Myocyte (in vitro differentiated cells): ENCODE results near the gene DNM3. TPM values are rescaled to one million over a fixed set of nuclear protein-coding genes. Genes with fewer than 3 reads are reported as not detected.
A peak's percentile ranks its signal among the peaks of the same experiment; 100 is the strongest.
"Not testable (repeated sequence)": the region's sequence is repeated elsewhere in the genome, so short reads cannot be mapped to it uniquely, and the experiment has no call there.

Source experiments
- DNase-seq: peaks from one replicate; pipeline ENCODE4 v3.0.0-alpha.2; 2012; ENCODE audit warnings: low read depth
- total RNA-seq: library from RNA; depleted of rRNA; stranded (reverse); fragments of >200 nt; gene quantifications from 2 replicates; pipeline ENCODE4 v1.2.3, GENCODE V29; 2014

Gene DNM3
- total RNA-seq, 1 donor from 2014 or later: 0.62 TPM

DNA sequence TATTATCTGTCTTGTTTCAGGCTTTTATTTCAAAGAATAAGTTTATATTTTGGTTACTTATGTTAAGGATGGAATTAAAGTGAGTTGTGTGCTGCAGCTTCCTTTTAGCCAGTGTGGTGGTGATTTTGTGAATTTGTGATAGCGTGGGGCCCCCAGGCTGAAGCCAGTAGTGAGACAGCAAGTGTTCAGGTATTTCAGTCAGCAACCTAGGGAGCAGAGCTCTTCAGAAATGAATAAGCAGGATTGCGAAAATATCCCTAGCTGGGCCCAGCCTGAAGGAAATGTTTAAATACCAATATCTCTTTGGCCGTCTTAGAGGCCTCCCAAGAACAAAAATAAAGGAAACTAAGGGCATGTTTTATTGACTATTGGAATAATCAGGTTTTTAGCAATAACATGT lies 428.3 kb downstream of the DNM3 start:
- DNase-seq: no peak

DNA sequence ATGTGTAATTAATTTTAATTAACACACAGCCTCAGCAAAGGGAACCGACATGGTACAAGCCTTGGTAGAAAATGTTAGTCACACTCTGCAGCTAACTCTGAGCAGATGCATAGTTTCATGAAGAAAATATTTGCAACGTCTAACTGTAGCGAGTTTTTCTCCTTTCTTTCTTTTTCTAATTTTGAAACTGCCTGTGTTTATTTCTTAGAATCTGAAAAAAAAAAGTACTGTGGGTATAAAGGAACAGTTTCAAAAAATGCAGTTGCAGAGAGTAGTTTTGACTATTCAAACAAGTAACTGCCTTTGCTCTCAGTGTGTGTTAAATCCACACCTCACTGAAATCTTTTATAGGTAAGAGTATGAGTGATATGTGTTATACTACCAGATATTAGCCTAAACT lies 429.3 kb downstream of the DNM3 start:
- DNase-seq: peak; percentile 2

DNA sequence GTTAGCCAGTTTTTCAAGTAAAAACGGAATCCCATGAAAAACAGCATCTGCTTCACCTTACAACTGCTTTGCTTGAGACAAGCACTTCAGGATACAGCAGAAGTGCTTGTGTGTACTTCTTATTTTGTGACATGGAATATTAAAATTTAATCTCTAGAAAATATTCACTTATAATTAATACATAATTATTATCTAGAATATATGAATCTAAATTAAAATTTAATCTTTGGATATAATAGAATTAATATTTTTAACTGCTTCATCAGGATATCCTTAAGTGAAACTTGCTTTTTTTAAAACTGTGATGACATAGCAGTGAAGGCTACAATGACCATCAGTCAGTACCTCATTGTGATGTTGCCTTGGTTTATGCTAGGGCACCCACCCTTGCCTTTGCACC lies 430.8 kb downstream of the DNM3 start:
- DNase-seq: no peak

DNA sequence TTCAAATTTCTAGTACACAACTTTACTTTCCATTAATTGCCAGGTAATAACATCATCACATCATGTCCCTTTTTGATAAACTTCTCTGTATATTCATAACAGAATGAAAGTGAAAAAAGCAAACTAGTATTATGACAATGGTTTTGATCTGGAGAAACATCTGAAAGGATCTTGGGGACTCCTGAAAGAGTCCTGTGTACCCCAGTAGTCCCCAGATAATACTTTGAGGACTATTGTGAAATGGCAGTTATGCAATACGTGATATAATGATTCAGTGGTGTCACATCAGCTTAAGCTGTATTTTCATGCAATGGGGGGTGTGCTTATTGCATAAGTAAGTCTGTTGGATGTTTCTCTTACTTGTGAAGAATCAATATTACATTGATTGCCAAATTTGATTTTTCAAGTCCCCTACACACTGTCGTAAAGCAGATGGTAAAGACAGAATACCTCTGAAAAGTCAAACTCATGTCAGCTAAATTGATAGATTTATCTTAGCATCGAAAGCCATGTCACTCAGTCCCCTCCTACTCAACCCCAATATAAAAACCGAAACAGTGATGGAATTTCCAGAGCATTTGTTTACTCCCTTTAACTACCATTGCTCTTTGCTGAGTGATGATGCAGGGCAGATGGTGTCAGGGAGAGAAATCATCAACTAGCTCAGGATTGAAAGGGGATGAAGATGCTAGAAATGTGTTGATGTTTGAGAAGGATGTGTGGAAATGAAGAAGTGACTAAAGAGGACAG lies 432.5 kb downstream of the DNM3 start:
- DNase-seq: no peak

DNA sequence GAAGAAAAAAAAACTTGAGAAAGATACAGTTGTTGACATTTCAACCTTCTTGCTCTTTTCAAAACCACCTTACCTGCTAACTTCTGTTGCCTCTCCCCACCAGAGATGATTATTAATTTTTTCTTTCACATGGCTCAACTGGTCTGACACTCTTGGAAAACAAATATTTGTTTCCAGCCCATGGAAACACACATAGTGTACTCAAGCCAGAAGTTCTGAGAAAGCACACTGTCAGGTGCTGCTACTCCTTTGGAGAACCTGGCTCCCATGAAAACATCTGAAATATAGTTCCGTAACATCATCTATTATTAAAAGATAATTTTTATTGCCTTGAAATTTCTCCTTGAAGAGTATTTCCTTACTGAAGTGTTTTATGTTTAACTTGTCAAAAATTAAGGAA lies 434.2 kb downstream of the DNM3 start:
- no peak for DNase-seq

DNA sequence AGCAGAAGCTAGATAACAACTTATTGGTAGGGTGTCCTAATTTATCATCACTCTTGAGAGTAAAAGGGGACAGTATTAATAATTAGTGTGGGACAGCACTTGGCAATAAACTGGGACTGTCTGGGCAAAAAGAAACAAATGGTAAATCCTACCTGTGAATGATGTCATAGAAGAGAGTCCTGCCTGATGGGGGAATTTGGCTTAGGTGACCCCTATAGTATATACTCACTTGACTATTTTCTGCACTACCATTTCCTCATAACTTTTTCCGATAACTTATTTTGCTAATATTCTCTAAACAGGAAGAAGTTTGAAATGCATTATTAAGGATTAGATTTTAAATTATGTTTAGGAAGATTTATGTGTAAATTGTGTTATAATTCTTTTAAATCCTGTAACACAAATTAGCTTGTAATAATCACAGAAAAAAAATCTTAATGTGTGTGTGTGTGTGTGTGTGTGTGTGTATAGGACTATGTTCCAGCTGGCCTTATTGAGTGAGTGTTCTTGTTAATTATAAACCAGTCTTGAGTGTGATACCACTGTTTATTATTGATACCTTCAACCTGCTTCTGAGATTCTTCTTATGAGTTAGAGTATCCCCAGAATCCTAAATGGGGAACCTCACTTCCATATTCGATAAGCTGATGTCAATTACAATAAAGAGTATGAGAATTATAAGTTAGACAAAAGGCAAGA lies 435.0 kb downstream of the DNM3 start:
- no peak for DNase-seq

DNA sequence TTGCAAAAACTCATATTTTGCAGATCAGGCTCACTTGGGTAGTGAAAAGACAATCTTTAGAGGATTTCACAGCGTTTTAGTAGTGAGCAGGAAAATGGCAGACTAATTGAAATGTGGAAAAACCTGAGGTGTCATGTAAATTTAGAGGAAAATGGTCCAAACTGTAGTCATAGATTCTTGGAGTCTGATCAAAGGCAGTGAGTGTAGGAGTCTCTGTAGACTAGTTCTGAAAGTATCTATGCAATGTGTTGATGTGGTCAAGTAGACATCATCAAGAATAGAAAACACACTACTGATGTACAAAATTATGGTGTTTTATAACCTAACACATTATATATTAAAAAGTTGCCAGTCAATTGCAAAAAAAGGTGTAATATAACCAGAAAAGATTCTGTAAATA lies 436.0 kb downstream of the DNM3 start:
- DNase-seq: no peak

DNA sequence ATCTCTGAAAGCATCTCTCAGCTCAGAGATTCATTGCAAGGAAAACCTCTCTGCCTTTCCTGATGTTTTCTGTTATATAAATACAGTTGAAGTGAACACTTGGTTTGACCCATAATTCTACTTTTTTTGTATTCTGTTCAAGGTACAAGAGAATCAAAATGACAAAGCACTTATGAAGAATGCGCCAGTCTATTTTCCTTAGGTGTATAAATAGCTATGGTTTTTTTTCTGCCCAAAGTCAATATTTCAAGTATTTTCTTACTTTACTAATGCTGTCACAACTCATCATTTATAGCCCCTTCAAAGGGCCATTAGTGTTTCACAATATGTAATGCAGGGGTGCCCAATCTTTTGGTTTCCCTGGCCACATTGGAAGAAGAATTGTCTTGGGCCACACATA lies 436.7 kb downstream of the DNM3 start:
- DNase-seq: no peak

DNA sequence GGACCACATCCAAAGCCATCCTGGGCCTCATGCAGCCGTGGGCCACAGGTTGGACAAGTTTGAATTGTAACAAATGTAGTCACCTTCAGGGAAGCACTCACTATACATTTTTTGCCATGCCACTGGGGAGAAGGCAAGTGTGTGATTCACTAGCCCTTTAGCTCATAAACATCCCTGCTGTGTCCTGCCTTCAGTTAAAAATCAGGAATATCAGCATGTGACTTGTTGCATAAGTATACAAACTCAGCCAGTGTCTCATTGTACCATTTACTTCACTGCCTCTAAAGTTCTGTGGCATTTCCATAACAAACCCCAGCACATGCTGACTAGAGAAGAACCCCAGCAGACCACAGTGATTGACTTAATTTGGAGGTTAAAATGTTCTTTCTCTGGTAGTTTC lies 437.2 kb downstream of the DNM3 start:
- DNase-seq: no peak

DNA sequence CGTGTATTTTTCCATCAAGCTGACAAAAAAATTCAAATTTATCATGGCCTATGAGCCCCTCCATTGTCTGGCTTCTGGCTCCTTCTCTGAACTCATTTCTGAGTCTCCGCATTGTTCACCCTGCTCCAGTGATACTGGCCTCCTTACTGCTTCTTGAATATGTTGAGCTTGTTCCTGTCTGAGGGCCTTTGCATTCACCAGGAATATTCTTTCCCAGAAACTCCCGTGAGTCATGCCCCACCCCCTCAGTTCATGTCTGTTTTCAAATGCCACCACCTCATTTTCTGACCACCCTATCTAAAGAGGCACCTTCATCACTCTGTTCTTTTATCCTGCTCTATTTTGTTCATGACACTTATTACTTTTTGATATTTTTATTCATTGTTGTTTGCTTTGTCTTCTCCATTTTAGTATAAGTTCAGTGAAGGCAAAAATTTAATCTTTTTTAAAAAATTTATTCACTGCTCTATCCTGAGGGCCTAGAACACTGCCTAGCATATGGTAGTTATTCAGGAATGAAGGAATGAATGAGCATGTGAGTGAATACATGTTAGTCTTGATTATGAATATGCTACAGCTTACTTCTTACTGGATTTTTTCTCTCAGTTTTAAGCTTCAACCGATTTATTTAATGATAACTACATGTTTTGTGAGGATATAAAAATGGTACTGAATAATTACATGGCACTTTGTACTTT lies 438.8 kb downstream of the DNM3 start:
- no peak for DNase-seq

DNA sequence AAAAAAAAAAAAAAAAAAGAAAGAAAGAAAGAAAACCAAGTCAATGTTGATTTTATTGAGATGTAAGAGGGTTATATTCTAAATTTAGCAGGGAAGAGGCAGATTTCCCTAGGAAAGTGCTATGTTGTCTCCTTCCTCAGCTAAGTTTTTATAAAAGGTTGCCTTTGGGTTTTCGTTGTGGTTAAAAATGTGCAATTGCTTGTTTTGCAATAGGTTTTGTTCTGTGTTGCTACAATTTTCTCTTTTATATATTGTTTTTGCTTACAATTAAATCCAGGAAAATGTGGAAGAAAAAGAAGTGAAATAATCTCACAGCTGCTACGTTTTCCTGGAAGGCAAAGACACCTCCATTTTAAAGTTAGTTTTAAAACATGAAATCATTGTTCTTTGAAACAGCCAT lies 442.5 kb downstream of the DNM3 start:
- no peak for DNase-seq

DNA sequence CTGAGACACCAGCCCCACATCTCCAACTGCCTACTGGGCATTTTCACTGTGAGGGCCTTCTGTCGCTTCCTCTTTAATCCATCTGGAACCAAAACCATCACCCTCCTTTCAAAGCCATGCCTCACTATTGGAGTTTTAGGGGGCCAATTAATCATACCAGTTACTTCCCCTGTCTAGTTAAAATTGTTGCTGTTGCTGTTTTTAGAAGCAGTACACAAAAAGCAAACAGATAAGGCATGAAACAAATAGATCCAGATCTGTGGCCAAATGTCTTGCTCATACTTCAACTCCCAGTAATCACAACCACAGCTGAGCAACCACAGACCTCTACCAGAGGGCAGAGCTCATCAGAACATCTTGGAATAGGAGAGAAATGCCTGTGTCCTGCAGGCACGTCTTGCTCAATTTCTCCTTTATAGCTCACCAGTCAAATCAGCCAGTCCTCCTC lies 445.4 kb downstream of the DNM3 start:
- DNase-seq: peak; percentile 96

DNA sequence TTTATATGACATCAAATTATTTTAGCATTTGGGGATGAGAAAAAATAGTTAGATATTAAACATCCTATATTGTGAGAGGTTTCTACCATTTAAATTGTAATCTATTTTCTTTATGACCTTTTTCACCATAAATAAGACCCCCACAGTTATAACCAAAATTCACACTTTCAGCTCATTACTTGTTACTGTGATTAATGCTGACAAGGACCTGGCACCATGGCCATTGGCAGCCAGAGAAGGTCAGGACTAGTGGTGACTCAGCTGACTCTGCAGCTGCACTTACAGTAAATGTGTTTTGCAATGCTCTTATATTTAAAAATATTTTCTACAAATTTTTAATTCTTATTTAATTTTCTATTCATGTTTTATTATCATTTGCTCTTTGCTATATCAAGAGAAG lies 445.9 kb downstream of the DNM3 start:
- DNase-seq: peak; percentile 80

DNA sequence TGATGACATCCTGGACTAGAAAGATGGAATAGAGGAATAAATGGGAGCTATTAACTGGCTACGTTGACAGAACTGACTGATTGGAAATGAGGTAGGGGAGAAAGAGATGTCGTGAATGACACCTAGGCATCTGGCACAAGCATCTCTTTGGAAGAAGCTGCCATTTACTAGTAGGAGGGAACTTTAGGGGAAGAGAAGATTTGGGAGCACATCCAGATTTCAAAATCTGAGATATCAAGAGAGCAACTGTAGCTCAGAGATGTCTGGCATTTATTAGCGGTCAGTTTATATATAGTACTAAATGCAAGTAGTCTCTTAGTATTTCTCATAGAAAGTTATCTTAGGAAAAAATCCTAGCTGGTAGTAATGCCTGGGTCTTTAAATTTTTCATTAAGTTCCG lies 447.3 kb downstream of the DNM3 start:
- DNase-seq: no peak

DNA sequence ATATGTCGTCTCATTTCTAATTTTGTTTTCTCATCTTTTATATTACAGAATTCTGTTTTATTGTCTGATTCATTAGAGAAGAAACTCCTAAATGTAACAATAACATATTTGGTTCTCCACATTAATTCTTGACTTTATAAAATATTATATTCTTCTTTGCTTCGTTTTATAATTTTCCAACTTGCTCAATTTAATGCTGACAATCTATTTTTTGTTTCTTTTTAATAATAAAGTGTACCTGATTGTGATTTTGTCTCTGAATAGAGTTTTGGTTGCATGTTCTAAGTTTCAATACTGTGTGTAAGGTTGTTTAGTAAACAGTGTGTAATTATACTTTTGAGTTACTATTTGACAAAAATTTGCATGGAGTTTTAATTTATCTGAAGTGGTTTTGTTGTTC lies 448.1 kb downstream of the DNM3 start:
- DNase-seq: no peak

DNA sequence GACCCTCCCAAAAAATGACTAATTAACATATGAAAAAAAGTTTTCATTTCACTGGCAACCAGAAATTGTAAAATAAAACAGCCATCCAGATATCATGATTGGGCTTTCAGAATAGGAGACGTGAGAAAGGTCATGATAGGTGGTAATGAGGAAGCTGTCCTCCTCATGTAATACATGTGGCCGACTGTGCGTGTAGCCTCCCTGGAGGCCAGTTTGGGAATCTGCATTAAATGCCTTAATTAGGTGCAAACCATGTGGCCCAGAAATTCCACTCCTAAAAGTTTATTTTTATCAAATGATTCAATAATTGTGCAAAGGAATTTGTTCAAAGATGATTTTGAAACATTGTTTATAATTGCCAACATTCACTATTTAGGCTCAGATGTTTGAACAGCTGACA lies 451.5 kb downstream of the DNM3 start:
- DNase-seq: no peak

DNA sequence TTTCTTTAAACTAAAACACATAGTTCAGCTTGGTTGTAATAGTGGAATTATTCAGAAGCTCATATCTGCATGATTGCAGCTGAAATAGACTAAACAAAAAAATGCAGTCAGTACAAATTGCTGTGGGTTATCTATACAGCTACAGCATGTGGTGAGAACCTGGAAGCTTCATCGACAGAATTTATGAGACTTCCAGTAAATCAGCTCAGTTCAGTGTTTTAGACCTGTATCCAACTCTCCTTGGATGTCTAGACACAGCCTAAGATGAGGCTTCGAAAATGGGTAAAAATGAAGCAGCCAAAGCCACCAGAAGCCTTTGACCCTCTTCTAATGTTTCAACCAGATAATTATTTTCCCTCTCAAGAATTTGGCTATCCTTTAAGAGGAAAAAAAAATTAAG lies 452.1 kb downstream of the DNM3 start:
- DNase-seq: no peak

DNA sequence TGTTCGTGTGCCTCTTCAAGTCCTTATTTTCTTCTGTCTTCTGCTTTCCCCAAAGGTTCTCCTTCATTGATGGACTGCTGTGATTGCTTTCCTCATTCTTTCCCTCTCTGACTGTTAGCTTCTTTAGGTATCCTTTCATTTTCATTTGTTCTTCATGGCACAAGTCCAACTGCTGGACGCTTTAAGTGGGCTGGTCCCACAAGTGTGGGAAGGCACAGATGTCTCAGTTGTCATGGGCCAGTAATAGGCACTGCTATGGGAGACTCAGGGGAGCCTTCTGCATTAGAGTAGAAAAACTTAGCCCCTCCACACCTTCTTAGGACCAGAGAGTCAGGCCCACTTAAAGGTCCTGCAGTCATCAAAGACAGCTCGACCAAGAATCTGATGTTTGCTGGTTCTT lies 456.8 kb downstream of the DNM3 start:
- DNase-seq: peak; percentile 86

DNA sequence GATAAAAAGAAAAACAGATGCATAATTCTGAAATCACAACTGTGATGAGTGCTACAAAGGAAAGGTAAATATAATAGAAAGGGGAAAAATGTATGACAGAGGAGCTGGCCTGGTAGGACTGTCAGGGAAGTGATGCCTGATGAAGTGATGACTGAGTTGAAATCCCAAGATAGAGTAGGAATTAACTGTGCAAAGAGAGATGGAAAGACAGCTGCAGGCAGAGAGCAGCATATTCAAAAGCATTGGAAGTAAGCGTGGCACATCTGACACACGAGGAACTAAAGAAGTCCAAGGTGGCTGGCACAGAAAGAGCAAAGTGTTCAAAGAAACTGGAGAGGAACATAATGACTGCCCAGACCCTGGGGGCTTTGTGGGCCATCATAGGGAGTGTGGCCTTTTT lies 457.6 kb downstream of the DNM3 start:
- DNase-seq: no peak

DNA sequence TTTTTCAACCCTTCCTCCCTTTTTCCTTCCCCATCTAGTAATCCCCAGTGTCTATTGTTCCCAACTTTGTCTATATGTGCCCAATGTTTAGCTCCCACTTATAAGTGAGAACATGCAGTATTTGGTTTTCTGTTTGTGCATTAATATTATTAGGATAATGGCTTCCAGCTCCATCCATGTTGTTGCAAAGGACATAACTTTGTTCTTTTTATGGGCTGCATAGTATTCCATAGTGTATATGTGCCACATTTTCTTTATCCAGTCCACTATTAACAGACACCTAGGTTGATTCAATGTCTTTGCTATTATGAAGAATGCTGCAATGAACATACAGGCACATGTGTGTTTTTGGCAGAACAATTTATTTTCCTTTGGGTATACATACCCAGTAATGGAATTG lies 458.2 kb downstream of the DNM3 start:
- DNase-seq: no peak

DNA sequence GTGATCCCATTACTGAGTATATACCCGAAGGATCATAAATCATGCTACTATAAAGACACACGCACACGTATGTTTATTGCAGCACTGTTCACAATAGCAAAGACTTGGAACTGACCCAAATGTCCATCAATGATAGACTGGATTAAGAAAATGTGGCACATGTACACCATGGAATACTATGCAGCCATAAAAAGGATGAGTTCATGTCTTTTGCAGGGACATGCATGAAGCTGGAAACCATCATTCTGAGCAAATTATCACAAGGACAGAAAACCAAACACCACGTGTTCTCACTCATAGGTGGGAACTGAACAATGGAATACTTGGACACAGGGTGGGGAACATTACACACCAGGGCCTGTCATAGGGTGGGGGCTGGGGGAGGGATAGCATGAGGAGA lies 466.2 kb downstream of the DNM3 start:
- DNase-seq: not testable (repeated sequence)

DNA sequence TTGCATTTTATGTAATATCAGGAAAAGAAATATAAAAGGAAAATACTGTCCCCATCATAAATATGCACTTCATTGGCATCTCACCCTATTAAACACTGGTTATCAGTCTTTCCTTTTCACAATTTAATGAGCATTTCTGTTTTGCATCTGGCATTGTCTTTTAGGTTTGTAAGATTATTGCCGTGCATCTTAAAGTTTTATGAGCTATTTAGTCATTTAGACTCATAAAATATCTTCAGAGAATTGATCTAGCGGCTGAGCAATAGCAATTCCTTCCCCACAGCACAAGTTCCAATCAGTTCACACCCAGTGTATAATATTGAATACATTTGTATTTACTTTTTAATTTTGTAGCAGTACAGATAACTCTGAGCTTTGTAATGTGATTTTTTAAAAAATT lies 466.8 kb downstream of the DNM3 start:
- no peak for DNase-seq
